Measurements from ENCODE around the gene TECPR2.

TECPR2 gene

DNA sequence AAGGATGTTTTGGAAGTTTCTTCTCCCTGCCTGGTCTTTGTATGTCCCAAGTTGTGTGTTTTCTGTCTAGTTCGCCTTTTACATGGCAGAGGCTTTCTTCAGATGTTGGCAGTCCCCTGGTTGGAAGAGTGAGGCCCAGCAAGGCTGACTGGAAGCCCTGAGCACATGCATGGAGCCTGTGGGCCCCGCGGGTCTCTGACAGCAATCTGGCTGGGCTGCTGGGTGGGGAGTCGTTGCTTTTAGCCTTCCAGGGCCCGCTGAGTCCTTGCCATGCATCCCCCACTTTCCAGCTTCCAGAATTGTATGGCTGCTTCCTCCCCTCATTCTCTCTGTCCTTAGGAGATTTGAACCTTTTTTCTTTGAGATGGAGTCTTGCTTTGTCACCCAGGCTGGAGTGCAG is 121.6 kb downstream of the TECPR2 start:
- TF ChIP-seq, protein P1, sequence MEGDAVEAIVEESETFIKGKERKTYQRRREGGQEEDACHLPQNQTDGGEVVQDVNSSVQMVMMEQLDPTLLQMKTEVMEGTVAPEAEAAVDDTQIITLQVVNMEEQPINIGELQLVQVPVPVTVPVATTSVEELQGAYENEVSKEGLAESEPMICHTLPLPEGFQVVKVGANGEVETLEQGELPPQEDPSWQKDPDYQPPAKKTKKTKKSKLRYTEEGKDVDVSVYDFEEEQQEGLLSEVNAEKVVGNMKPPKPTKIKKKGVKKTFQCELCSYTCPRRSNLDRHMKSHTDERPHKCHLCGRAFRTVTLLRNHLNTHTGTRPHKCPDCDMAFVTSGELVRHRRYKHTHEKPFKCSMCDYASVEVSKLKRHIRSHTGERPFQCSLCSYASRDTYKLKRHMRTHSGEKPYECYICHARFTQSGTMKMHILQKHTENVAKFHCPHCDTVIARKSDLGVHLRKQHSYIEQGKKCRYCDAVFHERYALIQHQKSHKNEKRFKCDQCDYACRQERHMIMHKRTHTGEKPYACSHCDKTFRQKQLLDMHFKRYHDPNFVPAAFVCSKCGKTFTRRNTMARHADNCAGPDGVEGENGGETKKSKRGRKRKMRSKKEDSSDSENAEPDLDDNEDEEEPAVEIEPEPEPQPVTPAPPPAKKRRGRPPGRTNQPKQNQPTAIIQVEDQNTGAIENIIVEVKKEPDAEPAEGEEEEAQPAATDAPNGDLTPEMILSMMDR (IDR thresholded peaks at IDR 0.05; ENCODE audit: insufficient read depth, low read depth, low read length, missing control alignments), result no peak
- DNase-seq (ENCODE audit: low read depth), result no peak
- no peak overlapping the region for H3K4me3 ChIP-seq (ENCODE audit: low read length)

DNA sequence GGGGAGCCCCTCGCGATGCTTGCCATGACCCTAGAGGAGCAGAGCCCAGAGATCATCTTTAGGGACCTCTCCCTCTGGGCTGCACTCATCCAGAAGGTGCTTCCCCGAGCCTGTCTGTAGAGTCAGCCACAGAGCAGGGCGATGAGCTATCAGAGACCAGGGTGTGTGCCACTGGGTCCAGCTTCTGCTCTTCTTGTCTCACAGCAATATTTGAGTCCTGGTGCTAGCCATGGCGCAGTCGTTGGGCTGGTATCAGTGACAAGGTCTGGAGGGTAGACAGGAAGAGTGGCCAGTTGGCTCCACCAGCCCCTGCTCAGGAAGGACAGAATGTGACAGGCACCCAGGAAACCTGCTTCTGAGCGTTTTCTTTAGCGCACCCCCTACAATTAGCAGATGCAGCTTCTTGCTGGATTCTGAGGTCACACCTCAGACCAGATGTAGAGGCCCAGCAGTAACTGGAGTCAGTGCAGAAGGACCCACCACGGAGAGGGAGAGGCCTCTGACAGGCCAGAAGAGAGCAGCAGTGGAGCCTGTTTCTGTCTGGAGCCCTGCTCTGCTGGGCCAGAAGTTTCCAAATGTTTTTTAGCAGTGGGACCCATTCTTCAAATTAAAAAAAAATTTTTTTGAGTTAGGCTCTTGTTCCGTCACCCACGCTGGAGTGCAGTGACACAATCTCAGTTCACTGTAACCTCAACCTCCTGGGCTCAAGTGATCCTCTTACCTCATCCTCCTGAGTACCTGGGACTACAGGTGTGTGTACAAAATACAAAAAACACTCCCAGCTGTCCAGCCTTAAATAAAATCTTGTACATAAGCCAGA is 123.2 kb downstream of the TECPR2 start:
- no peak for DNase-seq (ENCODE audit: low read depth)
- no peak overlapping the region for H3K4me3 ChIP-seq (ENCODE audit: low read length)
- TF ChIP-seq, protein P1 (IDR thresholded peaks at IDR 0.05; ENCODE audit: insufficient read depth, low read depth, low read length, missing control alignments), result no peak

DNA sequence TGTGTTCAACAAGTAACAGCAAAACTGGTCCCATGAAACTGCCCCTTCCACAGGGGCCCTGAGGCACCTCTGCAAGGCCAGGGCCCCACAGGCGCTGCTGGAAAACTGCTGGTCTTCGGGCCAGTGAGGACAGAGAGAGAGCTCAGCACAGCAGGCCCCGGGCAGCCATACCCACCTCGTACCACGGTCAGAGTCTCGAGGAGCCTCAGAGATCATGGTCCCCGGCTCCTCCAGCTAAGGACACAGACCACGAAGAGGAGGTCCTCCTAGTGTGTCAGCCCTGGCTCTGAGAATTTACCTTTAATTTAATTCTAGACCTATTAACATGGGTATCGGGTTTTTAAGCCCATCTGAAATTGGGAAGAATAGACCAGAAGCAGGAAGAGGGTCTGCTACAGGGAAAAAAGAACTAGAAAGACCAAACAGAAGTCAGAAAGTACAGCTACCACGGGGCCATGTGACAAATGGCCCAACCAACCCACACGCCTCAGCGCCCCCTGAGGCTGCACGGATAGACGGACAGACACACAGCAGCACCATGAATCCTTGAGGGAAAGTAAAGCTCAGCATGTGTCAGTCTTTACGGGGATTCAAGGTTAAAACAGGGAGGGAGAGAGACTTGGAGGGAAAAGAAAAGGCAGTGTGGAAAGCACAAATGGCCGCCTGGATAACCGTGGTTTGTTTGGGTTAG is 123.9 kb downstream of the TECPR2 start:
- H3K4me3 ChIP-seq (ENCODE audit: low read length), result no peak overlapping the region
- no peak for DNase-seq (ENCODE audit: low read depth)
- TF ChIP-seq, protein P1 (IDR thresholded peaks at IDR 0.05; ENCODE audit: insufficient read depth, low read depth, low read length, missing control alignments), result no peak

DNA sequence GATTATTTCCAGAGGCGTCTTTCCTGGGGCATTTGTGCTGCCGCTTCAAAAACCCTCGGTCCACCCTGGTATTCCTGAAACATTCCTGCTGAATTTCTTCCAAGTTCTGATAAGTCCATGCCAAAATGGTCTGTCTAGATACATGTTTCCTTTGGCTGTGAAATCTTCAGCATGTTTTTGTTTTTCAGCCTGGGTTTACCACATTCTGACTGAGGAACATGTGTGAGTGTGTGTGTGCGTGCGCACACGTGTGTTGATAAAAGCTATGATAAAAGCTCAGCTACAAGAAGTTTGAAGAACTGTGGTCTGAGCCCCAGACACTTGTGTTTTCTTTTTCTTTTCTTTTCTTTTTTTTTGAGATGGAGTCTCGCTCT is 124.5 kb downstream of the TECPR2 start:
- DNase-seq (ENCODE audit: low read depth), result no peak
- no peak overlapping the region for H3K4me3 ChIP-seq (ENCODE audit: low read length)
- TF ChIP-seq, protein P1 (IDR thresholded peaks at IDR 0.05; ENCODE audit: insufficient read depth, low read depth, low read length, missing control alignments), result no peak

DNA sequence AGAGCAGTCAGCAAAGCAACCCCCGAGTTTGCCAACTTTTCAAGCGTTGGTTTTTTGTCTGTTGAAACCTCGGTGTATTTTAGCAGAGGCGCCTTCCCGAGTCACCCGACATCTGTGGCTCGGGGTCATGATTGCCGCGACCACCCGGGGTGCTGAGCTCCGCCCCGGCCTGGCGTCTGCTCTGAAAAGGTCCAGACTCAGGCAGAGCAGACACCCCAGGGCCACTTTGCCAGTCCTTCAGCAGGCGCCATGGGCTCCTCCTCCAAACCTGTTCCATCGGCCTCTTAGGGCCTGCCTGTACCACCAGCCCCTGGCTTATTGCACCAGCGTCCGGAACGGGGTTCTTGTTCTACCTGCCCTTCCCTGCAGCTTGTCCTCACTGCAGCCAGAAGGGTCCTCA is 127.7 kb downstream of the TECPR2 start:
- H3K4me3 ChIP-seq (ENCODE audit: low read length), result no peak overlapping the region
- TF ChIP-seq, protein P1 (IDR thresholded peaks at IDR 0.05; ENCODE audit: insufficient read depth, low read depth, low read length, missing control alignments), result no peak
- DNase-seq (ENCODE audit: low read depth), result no peak

DNA sequence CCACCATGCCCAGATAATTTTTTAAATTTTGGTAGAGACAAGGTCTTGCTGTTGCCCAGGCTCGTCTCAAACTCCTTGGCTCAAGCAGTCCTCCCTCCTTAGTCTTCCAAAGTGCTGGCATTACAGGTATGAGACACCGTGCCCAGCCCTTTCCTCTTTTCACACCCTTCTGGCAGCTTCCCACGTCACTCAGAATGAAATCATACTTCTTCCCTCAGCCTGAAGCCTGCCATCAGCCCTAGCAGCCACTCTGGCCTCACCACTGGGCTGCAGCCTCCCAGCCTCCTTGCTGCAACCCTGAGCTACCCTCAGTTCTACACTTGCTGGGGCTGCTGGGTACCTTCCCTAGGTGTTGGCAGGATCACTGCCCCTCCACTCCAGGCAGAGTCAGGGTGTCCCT is 128.6 kb downstream of the TECPR2 start:
- H3K4me3 ChIP-seq (ENCODE audit: low read length), result no peak overlapping the region
- DNase-seq (ENCODE audit: low read depth), result peak; percentile 90
- TF ChIP-seq, protein P1 (IDR thresholded peaks at IDR 0.05; ENCODE audit: insufficient read depth, low read depth, low read length, missing control alignments), result no peak
